CD14-positive monocyte (primary cell): ENCODE data around the gene ZNF273. TPM values are rescaled to one million over a fixed set of nuclear protein-coding genes. Genes with fewer than 3 reads are reported as not detected.
A peak's percentile ranks its signal among the peaks of the same experiment; 100 is the strongest.

ENCODE experiments used
- DNase-seq, 3 donors: peaks; one replicate each; pipeline ENCODE4 v3.0.0-alpha.2; 2011 to 2022
- H2AFZ ChIP-seq: 2 replicates; pipeline ENCODE4 v1.6.0; 2012; ENCODE audit warnings: mild to moderate bottlenecking, low read depth, low read length, inconsistent platforms; ENCODE audit not compliant: insufficient read depth, poor library complexity, severe bottlenecking
- H3K27ac ChIP-seq, 2 donors: 1 replicate in 1 of 2; 2 replicates in 1 of 2; pipeline ENCODE4 v1.5.1; 2012 to 2013; ENCODE audit warnings: low read length in 2 of 2, control low read depth in 1 of 2, inconsistent platforms in 1 of 2, low read depth in 1 of 2, mild to moderate bottlenecking in 1 of 2
- H3K27me3 ChIP-seq, 2 donors: one replicate each; pipeline versions ENCODE4 v1.6.0 to v1.6.1; 2011 to 2013; ENCODE audit warnings: low read length in 2 of 2; ENCODE audit not compliant: control insufficient read depth in 2 of 2, insufficient read depth in 2 of 2
- H3K36me3 ChIP-seq, 2 donors: replicated peaks in 1 of 2; 1 replicate in 1 of 2; 2 replicates in 1 of 2; pipeline versions ENCODE4 v1.5.1 to v1.6.1; 2012 to 2013; ENCODE audit warnings: low read length in 2 of 2, control low read depth in 1 of 2, inconsistent platforms in 1 of 2, mild to moderate bottlenecking in 1 of 2; ENCODE audit not compliant: insufficient read depth in 2 of 2, control insufficient read depth in 1 of 2
- H3K4me1 ChIP-seq, 2 donors: 1 replicate in 1 of 2; 2 replicates in 1 of 2; pipeline versions ENCODE4 v1.5.1 to v1.6.1; 2012 to 2013; ENCODE audit warnings: low read length in 2 of 2, control low read depth in 1 of 2, inconsistent platforms in 1 of 2, mild to moderate bottlenecking in 1 of 2, moderate library complexity in 1 of 2; ENCODE audit not compliant: insufficient read depth in 2 of 2, control insufficient read depth in 1 of 2
- H3K4me2 ChIP-seq: replicated peaks from 2 replicates; pipeline ENCODE3; 2012; ENCODE audit warnings: low read length, moderate library complexity, mild to moderate bottlenecking; ENCODE audit not compliant: poor library complexity, severe bottlenecking; ENCODE audit errors: extremely low read depth
- H3K4me3 ChIP-seq, 3 experiments: fragments of 200-600 bp in 1 of 3; sonication (generic) in 1 of 3; replicated peaks in 1 of 3; 1 replicate in 2 of 3; 2 replicates in 1 of 3; pipeline ENCODE4 v1.5.1; 2011 to 2013; ENCODE audit warnings: low read length in 3 of 3, mild to moderate bottlenecking in 3 of 3, control low read depth in 2 of 3, low read depth in 2 of 3, inconsistent platforms in 1 of 3, moderate library complexity in 1 of 3
- H3K79me2 ChIP-seq: 2 replicates; pipeline ENCODE4 v1.6.0; 2012; ENCODE audit warnings: mild to moderate bottlenecking, control low read depth, inconsistent platforms, low read length, moderate library complexity; ENCODE audit not compliant: insufficient read depth
- H3K9ac ChIP-seq: 2 replicates; pipeline ENCODE4 v1.6.0; 2017; ENCODE audit warnings: low read length, mild to moderate bottlenecking; ENCODE audit not compliant: insufficient read depth, poor library complexity, severe bottlenecking
- H3K9me3 ChIP-seq, 2 donors: replicated peaks in 1 of 2; 1 replicate in 1 of 2; 2 replicates in 1 of 2; pipeline versions ENCODE4 v1.5.1 to v1.6.1; 2012 to 2013; ENCODE audit warnings: low read length in 2 of 2, control low read depth in 1 of 2; ENCODE audit not compliant: control insufficient read depth in 1 of 2, insufficient read depth in 1 of 2
- H4K20me1 ChIP-seq: 2 replicates; pipeline ENCODE4 v1.6.0; 2012; ENCODE audit warnings: mild to moderate bottlenecking, low read length, control low read depth, moderate library complexity; ENCODE audit not compliant: insufficient read depth
- H3K27ac Mint-ChIP-seq, 7 donors: one replicate each; pipeline ENCODE4 v1.8.0; 2020; ENCODE audit warnings: mild to moderate bottlenecking in 7 of 7, mixed read lengths in 7 of 7, moderate library complexity in 6 of 7, inconsistent platforms in 2 of 7
- H3K27me3 Mint-ChIP-seq, 3 donors: one replicate each; pipeline ENCODE4 v1.8.0; 2021 to 2022; ENCODE audit warnings: low read depth in 3 of 3, mild to moderate bottlenecking in 3 of 3, mixed read lengths in 3 of 3, moderate library complexity in 3 of 3, inconsistent platforms in 1 of 3
- H3K36me3 Mint-ChIP-seq, 2 donors: one replicate each; pipeline ENCODE4 v1.8.0; 2020; ENCODE audit warnings: mixed read lengths in 2 of 2, inconsistent platforms in 1 of 2, mild to moderate bottlenecking in 1 of 2
- H3K4me1 Mint-ChIP-seq: one replicate; pipeline ENCODE4 v1.8.0; 2020; ENCODE audit warnings: mild to moderate bottlenecking, mixed read lengths
- H3K4me3 Mint-ChIP-seq, 2 donors: one replicate each; pipeline ENCODE4 v1.8.0; 2020; ENCODE audit warnings: mild to moderate bottlenecking in 2 of 2, mixed read lengths in 2 of 2, moderate library complexity in 1 of 2
- H3K9me3 Mint-ChIP-seq, 7 donors: one replicate each; pipeline ENCODE4 v1.8.0; 2020 to 2022; ENCODE audit warnings: mixed read lengths in 7 of 7, mild to moderate bottlenecking in 6 of 7, moderate library complexity in 6 of 7, inconsistent platforms in 2 of 7
- CTCF ChIP-seq: fragments of 200-600 bp; IDR thresholded peaks from one replicate; pipeline ENCODE4 v1.8.0; 2022; ENCODE audit warnings: antibody characterized with exemption, mild to moderate bottlenecking
- WGBS: methylation state at CpG from one replicate; pipeline ENCODE4 v1.1.5; 2013; ENCODE audit warnings: missing lambda C conversion rate; ENCODE audit not compliant: insufficient coverage; 5-methylcytosine and 5-hydroxymethylcytosine counted together
- intact Hi-C, 2 donors: fragments of 100-400 bp; cut with micrococcal nuclease; formaldehyde crosslinking; loops; one replicate each; pipeline versions ENCODE4 v1.15.0 to v1.15.1; 2023
- polyA plus RNA-seq, 3 donors: library from polyadenylated mRNA; depleted of rRNA in 1 of 3; unstranded in 2 of 3; stranded (reverse) in 1 of 3; fragments of 300-500 nt in 2 of 3; fragments of >200 nt in 1 of 3; fragmentation: Illumina TruSeq in 2 of 3; gene quantifications; 1 replicate in 2 of 3; 2 replicates in 1 of 3; pipeline ENCODE4 v1.2.3, GENCODE V29; 2012 to 2021

The ZNF273 gene
- polyA plus RNA-seq, 3 donors = 0.21 to 1.7 (median 0.62) TPM

DNA sequence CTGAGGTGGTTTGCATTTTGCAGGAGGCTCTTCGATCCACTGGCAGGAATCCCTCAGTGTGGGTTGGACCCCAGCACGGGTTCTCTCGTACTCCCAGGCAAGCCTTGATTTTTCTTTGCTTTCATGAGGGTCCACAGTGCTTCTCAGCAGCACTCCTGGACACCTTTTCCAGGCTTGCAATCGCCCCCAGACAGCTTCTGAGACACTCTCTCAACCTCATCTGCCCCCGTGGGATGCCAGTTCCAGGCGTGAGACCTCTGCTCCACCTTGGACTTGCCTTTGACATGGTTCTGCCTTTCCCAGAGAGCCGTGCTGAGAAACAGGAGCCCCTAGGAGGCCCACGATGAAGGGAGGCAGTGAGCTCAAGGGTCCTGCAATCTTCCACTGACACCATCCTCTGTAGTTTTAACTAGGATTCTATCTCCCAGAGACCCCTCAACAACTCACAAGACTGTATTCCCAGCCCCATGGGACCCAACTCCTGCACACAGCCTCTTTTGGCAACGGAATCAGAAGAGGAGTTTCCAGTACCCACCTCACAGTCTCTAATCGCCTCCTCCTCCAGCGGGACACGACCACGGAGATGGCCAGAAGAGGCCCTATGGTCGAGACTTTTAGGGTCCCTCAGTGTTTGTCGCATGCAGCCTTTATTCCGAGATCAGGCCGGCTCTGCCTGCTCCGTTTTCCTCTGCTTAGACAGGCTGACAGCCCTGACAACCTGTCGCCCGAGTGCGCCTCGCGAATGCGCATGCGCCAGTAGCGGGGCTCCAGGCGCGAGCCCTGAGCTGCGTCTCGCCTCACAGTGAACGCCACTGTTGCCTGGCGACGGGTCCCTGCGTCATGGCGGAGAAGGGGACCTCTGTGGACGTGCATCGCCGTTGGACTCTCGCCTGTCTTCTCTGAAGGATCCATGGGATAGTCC lies 26.0 kb upstream of the ZNF273 start:
- no peak for TF ChIP-seq CTCF
- DNase-seq = no peak
- no peaks in the 10 kb centered on the region for H3K79me2 ChIP-seq
- no peaks in the 10 kb centered on the region for H3K4me1 ChIP-seq
- H3K27ac ChIP-seq = no peak overlapping the region
- no peak overlapping the region for H3K4me3 ChIP-seq
- no peak overlapping the region for H3K9ac ChIP-seq
- WGBS = 22% methylated on average over 38 of the region's 39 CpGs
- H3K36me3 Mint-ChIP-seq = peaks cover 0 to 3% of the 10 kb centered on the region in 2 donors
- intact Hi-C loops = no loop called here
- H3K4me3 Mint-ChIP-seq = peak overlapping the region in 1 of 2 donors; percentile 51
- H3K4me1 Mint-ChIP-seq = peaks cover 5% of the 10 kb centered on the region
- H3K9me3 ChIP-seq = peaks cover 100% of the 10 kb centered on the region in 2 donors
- peaks cover 78 to 97% (median 96%) of the 10 kb centered on the region in 7 donors for H3K9me3 Mint-ChIP-seq
- H4K20me1 ChIP-seq = no peaks in the 10 kb centered on the region
- peaks cover 5 to 15% (median 13%) of the 10 kb centered on the region in 3 donors for H3K27me3 Mint-ChIP-seq
- H3K36me3 ChIP-seq = no peaks in the 10 kb centered on the region
- H3K4me2 ChIP-seq = no peak overlapping the region
- peak overlapping the region in 1 of 7 donors; percentile 1 for H3K27ac Mint-ChIP-seq
- H2AFZ ChIP-seq = no peak overlapping the region
- H3K27me3 ChIP-seq = peaks cover 0 to 6% of the 10 kb centered on the region in 2 donors

GRCh38 chr7:64877714-64878610 lies 25.1 kb upstream of the ZNF273 start:
- Histone ChIP-seq H3K4me3 (no peak overlapping the region), H3K79me2 (no peaks in the 10 kb centered on the region), H3K9me3 (peaks cover 100% of the 10 kb centered on the region in 2 donors), H3K4me1 (no peaks in the 10 kb centered on the region), H3K9ac (no peak overlapping the region), H4K20me1 (no peaks in the 10 kb centered on the region), H3K4me2 (no peak overlapping the region), H3K27me3 (peaks cover 0 to 15% of the 10 kb centered on the region in 2 donors), H3K27ac (no peak overlapping the region), H3K36me3 (no peaks in the 10 kb centered on the region), H2AFZ (no peak overlapping the region)
- 85% methylated on average over 23 of the region's 34 CpGs for WGBS
- Mint-ChIP-seq H3K27ac (no peak overlapping the region), H3K27me3 (peaks cover 13 to 24% (median 22%) of the 10 kb centered on the region in 3 donors), H3K4me3 (no peak overlapping the region), H3K36me3 (peaks cover 0 to 3% of the 10 kb centered on the region in 2 donors), H3K4me1 (peaks cover 8% of the 10 kb centered on the region), H3K9me3 (peaks cover 75 to 97% (median 93%) of the 10 kb centered on the region in 7 donors)
- DNase-seq = peak in 1 of 3 donors; percentile 0
- intact Hi-C loops = no loop called here
- TF ChIP-seq CTCF = no peak
